Measurements from ENCODE around the gene TSPAN1.

GRCh38 chr1:46184920-46185658, 10.2 kb downstream of the TSPAN1 start:
- TF ChIP-seq CTCF (IDR thresholded peaks at IDR 0.05) (no peak), POLR2A (IDR thresholded peaks at IDR 0.05) (no peak), POLR2AphosphoS5 (IDR thresholded peaks at IDR 0.05) (no peak)

All from gastroesophageal sphincter (tissue), 3 donors.